HG02970 (cell line): ENCODE results near the gene IFI30.
A peak's percentile ranks its signal among the peaks of the same experiment; 100 is the strongest.

Experiments used
- ATAC-seq: cut with Tn5 transposase; IDR thresholded peaks from one replicate; pipeline ENCODE4 v1.9.1; 2021; ENCODE audit warnings: mild to moderate bottlenecking, moderate library complexity, moderate number of reproducible peaks; ENCODE audit not compliant: unreplicated experiment, low FRiP score

Gene IFI30

DNA sequence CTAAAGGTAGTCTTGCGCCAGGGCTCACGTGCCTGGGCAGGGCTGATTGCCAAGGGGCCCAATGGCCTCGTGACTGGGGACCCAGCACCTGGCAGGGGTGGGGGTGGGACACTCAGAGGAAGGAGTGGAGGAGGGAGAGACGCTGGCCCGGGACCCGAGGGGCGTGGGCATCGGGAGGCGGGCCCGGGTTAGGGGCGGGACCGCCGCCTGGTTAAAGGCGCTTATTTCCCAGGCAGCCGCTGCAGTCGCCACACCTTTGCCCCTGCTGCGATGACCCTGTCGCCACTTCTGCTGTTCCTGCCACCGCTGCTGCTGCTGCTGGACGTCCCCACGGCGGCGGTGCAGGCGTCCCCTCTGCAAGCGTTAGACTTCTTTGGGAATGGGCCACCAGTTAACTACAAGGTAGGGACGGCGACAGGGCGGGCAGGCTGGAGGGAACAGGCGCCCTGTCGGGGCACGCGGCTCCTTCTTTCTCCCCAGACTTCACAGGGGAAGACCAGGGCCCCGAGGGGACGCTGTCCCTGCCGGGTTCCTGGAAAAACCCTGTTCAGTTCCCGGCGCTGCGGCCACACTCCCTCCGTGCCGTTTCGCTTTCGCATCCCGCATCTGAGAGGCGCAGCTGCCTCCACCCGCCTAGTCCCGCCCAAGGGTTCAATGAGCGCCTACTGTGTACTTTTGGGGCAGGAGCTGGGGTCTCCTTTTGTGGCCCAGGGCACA lies at the start of gene IFI30:
TSS of gene IFI30 (plus strand) at position 242 of the 717 bp plus-strand sequence. CDS start at position 271, 29 bp downstream.
- peak; percentile 51 for ATAC-seq

DNA sequence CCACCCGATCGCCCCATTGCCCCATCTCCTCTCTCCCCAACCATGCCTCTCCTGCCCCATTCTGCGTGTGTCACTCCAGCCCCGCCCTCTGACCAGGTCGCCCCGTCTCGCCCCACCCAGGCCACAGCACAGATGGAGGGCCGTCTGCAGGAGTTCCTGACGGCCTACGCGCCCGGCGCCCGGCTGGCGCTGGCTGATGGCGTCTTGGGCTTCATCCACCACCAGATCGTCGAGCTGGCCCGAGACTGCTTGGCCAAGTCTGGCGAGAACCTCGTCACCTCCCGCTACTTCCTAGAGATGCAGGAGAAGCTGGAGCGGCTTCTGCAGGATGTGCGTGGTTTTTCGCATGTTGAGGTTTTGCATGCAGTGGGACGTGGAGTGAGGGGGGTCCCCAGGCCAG lies 49.8 kb upstream of the IFI30 start:
- no peak for ATAC-seq

DNA sequence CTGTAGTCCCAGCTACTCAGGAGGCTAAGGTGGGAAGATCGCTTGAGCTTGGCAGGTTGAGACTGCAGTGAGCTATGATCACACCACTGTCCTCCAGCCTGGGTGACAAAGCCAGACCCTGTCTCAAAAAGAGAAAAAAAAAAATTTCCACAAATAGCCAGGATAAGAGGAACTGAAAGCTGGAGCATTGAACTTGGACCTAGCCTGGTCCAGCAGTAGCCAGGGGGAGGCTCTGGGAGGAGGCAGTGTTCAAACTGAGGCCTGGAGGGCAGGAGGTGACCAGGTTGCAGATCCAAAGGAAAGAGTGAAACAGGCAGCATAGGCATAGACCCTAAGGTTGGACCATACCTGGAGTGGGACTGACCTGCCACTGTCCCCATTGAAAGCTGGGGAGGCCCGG lies 47.5 kb upstream of the IFI30 start:
- no peak for ATAC-seq

DNA sequence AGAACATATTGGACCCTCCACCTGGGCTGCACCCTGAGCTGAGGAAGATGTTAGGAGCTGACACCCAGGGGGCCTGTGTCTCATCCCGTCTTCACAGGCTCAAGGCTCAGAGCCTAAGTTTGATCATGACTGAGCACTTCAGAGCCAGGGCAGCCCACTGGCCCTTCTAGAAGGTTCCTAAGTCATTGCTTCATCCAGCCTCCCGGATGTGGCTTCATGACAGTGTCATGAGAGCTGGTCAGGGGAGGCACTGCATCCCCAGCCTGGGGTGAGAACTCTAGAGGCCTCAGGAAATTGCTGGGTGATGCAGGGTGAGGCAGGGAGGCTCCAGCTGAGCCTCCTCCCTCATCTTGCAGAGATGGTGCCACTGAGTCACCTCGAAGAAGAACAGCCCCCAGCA lies 45.6 kb upstream of the IFI30 start:
- ATAC-seq = no peak

DNA sequence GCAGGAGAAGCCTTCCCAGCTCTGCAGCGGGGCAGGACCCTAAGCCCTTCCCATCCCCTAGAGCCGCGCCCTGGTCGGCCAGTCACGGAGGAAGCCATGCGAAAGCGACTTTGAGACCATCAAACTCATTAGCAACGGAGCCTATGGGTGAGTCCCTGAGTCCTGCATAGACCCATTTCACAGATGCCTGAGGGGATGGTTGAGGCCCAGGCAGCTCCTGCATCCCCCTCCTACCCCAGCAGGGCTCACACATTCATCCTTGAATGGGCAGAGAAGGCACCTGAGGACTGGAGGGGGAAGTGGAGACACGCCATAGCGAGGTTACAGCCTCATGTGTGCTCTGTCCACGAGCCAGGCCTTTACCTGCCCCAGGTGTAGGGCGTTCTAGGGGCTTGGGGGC lies 44.8 kb upstream of the IFI30 start:
- ATAC-seq = no peak

DNA sequence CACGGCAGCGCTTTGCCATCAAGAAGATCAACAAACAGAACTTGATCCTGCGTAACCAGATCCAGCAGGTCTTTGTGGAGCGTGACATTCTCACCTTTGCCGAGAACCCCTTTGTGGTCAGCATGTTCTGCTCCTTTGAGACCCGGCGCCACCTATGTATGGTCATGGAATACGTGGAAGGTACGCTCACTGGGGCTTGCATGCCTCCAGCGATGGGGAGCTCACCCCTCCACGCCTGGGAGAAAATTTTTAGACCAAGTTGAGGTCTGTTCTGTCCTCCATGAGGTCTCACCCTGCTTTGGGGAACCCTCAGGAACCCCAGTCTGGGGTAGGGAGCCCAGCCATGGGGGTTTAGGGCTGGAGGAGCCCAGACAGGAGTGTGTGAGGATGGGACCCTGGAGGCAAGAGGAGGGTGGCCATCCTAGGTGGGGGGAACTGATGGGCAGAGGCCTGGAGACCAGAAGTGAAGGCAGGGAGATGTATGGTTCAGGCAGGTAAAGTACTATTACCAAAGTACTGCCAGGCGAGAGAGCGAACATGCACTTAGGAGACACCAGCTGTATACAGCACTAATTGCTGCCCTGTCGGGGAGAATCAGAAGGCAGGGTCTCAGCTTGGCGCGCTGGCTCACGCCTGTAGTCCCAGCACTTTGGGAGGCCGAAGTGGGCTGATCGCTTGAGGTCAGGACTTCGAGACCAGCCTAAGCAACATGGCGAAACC lies 42.9 kb upstream of the IFI30 start:
- ATAC-seq = no peak

DNA sequence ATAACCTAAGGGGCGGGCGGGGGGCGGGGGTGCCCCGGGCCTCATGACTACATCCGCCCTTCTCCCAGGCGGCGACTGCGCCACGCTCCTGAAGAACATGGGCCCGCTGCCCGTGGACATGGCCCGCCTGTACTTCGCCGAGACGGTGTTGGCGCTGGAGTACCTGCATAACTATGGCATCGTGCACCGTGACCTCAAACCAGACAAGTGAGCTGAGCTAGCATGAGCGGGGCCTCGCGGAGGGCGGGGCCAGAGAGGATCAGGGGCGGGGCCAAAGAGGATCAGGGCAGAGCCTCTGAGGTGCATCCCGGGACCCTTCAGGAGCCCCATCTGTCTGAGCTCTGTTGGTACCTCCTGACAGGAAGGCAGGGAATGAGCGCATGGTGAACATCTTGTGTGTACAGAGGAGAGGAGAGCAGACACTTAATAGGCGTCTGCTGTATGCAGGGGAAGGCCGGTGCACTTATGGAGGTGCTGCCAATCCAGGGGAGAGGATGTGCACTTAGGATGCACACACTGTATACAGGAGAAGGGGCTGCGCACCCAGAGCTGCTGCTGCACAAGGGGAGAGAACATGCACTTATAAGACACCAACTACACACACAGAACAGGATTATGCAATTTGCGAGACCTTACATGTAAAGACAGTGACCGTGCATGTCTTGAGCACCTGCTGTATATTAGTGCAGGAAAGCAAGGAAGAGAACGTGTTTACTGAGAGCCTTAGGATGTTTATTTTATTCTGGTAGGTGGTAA lies 41.6 kb upstream of the IFI30 start:
- ATAC-seq = no peak

DNA sequence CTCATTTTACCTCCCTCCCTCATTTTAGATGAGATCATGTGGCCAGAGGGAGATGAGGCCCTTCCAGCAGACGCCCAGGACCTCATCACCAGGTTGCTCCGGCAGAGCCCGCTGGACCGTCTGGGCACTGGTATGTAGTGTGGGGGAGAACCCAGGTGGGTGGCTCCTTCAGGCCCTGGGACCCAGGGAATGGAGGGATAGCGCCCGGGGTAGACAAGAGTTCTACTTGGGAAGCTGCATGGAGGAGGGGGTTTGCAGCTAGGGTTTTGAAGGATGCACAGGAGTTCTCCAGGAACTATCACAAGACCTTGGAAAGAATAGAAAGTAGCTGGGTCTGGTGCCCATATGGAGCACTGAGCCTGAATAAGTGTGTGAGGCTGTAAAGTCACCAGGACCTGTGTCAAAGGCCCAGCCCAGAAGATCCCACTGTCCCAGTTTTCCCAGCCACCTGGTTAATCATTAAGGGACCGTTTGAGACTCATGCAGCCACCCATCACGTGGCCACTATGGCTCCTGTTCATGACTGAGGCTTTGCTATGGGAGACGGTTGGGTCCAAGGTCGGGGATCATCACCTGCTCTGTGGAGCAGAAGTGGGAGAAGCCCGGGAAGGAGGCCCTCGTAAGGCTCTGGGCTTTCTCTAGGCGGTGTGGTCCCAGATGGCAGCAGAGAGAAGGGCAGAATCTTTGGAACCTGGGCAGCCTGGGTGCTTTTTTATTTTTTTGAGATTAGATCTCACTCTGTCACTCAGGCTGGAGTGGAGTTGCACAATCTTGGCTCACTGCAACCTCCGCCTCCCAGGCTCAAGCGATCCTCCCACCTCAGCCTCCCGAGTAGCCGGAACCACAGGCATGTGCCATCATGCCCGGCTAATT lies 37.7 kb upstream of the IFI30 start:
- ATAC-seq = no peak

DNA sequence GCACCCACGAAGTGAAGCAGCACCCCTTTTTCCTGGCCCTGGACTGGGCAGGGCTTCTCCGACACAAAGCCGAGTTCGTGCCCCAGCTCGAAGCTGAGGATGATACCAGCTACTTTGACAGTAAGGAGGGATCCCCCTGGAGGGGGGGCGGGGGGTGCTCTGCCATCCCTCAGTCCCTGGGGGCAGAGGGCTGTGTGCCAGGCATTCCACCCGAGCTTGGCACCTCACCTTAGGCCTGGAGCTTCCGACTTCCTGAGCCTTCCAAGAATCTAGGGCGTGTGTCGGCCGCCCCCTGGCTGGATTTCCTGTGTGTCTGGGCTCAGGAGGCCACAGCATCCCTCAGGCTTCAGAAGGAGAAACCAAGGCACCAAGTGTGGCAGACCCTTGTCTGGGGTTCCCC lies 36.4 kb upstream of the IFI30 start:
- ATAC-seq = no peak

DNA sequence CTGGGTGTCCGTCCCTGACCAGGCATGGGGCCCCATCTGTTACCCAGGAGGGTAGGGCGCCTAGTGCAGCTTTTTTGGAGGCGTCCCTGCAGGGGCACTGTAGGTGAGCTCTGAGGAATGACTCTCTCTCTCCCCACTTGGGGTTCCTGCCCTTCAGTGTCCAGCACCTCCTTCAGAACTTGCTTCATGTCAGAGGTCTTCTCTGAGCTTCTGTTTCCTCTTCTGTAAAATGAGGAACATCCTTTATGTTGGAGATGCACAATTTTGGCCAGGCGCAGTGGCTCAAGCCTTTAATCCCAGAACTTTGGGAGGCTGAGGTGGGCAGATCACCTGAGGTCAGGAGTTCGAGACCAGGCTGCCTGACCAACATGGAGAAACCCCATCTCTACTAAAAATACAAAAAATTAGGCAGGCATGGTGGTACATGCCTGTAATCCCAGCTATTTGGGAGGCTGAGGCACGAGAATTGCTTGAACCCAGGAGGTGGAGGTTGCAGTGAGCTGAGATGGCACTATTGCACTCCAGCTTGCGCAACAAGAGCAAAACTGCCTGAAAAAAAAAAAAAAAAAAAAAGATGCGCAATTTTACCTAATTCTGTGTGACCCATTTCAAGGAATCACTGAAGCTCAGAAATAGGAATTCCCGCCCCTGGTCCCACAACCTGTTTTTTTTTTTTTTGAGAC lies 35.8 kb upstream of the IFI30 start:
- no peak for ATAC-seq

DNA sequence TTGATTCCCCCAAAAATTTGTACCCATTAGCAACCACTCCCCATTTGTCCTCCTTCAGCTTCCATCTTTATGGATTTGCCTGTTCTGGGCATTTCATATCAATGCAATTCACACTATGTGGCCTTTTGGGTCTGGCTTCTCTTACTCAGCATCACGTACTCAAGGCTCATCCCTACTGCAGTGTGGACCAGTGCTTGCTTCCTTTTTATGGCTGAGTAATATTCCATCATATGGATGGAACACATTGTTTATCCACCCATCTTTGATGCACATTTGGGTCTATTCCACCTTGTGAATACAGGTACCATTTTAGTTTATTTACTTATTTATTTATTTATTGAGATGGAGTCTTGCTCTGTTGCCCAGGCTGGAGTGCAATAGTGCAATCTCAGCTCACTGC lies 33.1 kb upstream of the IFI30 start:
- ATAC-seq = no peak

DNA sequence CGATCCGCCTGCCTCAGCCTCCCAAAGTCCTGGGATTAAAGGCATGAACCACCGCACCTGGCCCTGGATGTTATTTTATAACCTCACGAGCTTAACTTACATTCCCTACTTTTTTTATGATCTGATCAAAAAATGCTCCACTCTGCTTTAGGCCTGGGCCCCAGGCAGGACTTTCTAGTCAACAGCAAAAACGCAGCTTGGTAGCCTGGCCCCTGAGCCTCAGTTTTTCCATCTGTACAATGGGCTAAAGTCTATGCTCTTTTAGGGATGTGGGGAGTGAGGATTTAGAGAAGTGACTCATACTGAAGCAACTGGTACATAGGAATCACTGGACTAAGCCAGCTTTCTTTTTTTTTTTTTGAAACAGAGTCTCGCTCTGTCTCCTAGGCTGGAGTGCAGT lies 32.6 kb upstream of the IFI30 start:
- ATAC-seq = no peak

DNA sequence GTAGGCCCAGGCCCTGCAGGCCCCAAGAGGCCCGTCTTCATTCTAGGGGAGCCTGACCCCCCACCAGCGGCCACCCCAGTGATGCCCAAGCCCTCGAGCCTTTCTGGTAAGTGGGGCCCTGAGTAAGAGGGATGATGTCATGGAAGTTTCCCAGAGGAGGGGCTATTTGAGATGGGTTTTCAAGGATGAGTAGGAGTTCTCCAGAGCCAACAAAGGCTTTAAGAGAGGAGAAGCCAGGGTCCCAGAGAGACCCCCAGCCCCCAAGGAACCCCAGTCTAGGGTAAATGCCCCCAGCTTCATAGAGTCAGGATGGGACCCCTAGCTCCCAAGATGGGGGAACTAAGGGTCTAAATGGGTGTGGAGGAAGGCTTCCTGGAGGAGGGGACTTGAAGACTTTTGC lies 29.7 kb upstream of the IFI30 start:
- ATAC-seq = no peak

DNA sequence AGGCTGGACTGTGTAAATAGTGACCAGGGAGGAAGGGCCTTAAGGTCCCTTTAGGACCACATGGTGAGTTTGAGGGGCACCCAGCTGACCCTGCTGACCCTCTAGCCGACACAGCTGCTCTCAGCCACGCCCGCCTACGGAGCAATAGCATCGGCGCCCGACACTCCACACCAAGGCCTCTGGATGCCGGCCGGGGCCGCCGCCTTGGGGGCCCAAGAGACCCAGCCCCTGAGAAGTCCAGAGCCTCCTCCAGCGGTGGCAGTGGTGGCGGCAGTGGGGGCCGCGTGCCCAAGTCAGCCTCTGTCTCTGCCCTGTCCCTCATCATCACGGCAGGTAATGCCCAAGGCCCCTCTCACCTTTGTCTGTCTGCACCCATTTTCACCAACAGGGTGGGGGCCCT lies 29.3 kb upstream of the IFI30 start:
- no peak for ATAC-seq

DNA sequence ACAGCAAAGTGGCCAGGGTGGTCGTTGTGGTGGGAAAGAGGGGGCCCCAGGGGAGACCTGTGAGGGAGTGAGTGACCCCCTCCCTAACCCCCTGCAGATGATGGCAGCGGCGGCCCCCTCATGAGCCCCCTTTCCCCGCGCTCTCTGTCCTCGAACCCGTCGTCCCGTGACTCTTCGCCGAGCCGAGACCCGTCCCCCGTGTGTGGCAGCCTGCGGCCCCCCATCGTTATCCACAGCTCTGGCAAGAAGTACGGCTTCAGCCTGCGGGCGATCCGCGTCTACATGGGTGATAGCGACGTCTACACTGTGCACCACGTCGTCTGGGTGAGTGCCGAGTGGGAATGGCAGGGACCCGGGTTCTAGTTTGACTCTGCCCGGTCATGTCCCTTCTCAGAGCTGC lies 28.7 kb upstream of the IFI30 start:
- ATAC-seq = no peak

DNA sequence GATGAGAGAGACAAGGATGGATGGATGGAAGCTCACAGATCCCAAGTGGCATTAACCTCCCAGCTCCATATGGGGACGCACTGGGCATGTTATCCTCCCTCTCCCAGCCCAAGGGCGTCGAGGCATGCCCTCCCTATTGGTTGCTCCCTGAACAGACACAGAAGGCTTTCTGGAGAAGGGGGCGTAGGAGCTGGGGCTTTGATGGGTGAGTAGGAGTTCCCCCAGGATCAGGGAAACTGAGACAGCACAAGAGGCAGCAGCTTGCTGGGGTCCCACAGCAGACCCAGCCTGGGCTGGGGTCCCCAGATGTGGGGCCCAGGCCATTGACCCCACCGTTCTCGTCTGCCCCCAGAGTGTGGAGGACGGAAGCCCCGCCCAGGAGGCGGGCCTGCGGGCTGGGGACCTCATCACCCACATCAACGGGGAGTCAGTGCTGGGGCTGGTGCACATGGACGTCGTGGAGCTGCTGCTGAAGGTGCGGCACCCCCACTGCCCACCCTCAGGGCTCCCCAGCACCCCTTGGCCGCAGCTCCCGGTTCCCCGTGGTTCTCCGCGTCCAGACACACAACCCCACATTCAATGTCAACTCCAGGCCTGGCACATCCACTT lies 28.1 kb upstream of the IFI30 start:
- no peak for ATAC-seq

DNA sequence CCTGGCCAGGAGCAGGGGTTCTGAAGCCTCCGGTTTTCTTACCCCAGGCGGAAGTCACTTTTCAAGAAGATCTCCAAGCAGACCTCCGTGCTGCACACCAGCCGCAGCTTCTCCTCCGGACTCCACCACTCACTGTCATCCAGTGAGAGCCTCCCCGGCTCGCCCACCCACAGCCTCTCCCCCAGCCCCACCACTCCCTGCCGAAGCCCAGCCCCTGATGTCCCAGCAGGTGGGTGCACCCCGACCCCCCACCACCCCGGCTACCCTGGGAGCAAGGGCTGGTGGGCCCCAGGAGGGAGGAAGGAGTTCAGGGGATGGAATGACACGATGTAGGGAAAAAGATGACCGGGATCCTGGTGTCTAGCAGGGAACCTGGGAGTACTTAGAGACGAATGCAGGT lies 26.2 kb upstream of the IFI30 start:
- ATAC-seq = no peak

DNA sequence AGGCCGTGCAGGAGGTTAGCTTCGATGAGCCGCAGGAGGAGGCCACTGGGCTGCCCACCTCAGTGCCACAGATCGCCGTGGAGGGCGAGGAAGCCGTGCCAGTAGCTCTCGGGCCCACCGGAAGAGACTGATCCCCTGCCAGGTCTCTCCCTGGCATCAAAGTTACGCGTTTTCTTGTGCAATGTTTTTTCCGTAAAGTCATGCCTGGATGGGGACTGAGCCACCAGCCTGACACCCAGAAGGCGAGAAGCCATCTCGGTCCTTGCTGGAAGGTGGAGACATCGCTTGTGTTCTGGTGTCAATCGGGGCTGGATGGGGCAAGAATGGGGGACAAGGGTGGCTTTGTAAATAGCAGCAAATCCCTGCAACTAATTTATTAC lies 24.0 kb upstream of the IFI30 start:
- ATAC-seq = no peak

DNA sequence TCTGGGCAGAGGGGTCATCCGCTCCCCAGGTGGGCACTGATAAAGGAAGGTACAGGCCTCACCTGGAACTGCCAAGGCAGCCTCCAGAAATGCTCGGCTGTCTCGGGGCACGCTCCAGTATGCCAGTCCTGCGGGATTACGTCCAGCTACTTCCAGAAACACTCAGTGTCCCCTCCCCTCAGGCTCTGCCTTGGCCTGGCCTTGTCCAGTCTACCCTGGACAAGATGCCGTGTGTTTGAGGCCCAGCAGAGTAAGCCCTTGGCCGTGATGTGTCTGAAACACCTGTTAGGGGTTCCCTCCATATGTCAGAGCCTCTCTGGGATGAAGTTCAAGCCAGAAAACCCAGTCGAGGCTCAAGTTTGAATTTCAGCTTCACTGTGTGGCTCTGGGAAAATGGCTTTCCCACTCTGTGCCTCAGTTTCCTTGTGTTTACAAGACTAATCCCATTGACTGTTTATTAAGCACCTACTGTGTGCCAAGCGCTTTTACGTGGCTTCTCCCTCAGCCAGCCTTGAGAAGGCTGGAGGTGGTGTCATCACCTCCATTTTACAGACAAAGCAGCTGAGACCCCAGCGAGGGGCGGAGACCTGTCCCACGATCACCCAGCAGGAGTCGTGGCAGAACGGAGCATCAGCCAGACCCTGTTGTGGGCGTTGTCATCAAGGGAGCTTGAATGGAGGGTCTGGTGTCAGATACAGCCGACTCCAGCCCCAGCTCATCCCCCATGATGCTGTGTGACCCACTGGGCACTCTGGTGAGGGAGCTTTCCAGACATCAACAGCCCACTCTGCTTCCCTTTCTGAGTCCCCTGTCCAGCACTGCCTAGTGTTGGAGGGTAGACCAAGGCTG lies 22.6 kb upstream of the IFI30 start:
- no peak for ATAC-seq
